Neural progenitor cell (in vitro differentiated cells): ENCODE measurements around the gene ASIC2. TPM values are rescaled to one million over a fixed set of nuclear protein-coding genes. Genes with fewer than 3 reads are reported as not detected.

Experiments used
- DNase-seq: peaks from one replicate; pipeline ENCODE4 v3.0.0-alpha.2; 2016; ENCODE audit warnings: low spot score
- H2AFZ ChIP-seq: fragments of 200-600 bp; sonication (generic); replicated peaks from 2 replicates; pipeline ENCODE4 v1.6.1; 2016; ENCODE audit warnings: antibody characterized with exemption
- H3F3A ChIP-seq: fragments of 200-600 bp; sonication (generic); 2 replicates; pipeline ENCODE4 v1.6.1; 2016; ENCODE audit warnings: antibody characterized with exemption, low read depth
- H3K27ac ChIP-seq: fragments of 200-600 bp; sonication (generic); 2 replicates; pipeline ENCODE4 v1.5.1; 2016; ENCODE audit warnings: mild to moderate bottlenecking
- H3K27me3 ChIP-seq: fragments of 200-600 bp; sonication (generic); 2 replicates; pipeline ENCODE4 v1.6.1; 2016; ENCODE audit warnings: mild to moderate bottlenecking, moderate library complexity
- H3K36me3 ChIP-seq: fragments of 200-600 bp; sonication (generic); 2 replicates; pipeline ENCODE4 v1.5.1; 2016
- H3K4me1 ChIP-seq: fragments of 200-600 bp; sonication (generic); 2 replicates; pipeline ENCODE4 v1.6.1; 2016; ENCODE audit warnings: mixed run types
- H3K4me2 ChIP-seq: fragments of 200-600 bp; sonication (generic); 2 replicates; pipeline ENCODE4 v1.6.1; 2016
- H3K4me3 ChIP-seq: fragments of 200-600 bp; sonication (generic); 2 replicates; pipeline ENCODE4 v1.5.1; 2016
- H3K79me2 ChIP-seq: fragments of 200-600 bp; sonication (generic); 2 replicates; pipeline ENCODE4 v1.6.1; 2016; ENCODE audit warnings: low read depth
- H3K9ac ChIP-seq: fragments of 200-600 bp; sonication (generic); 2 replicates; pipeline ENCODE4 v1.6.1; 2016
- H3K9me3 ChIP-seq: fragments of 200-600 bp; sonication (generic); 2 replicates; pipeline ENCODE4 v1.5.1; 2016; ENCODE audit warnings: low read depth
- H4K20me1 ChIP-seq: fragments of 200-600 bp; sonication (generic); 2 replicates; pipeline ENCODE4 v1.6.1; 2016; ENCODE audit warnings: low read depth
- H3K27ac Mint-ChIP-seq: 3 replicates; pipeline ENCODE4 v1.8.0; 2021; ENCODE audit warnings: mixed read lengths
- H3K27me3 Mint-ChIP-seq: 2 replicates; pipeline ENCODE4 v1.8.0; 2022; ENCODE audit warnings: low read depth, mild to moderate bottlenecking, inconsistent platforms, moderate library complexity, mixed read lengths; ENCODE audit not compliant: insufficient read depth
- H3K36me3 Mint-ChIP-seq: 3 replicates; pipeline ENCODE4 v1.8.0; 2021; ENCODE audit warnings: mixed read lengths
- H3K4me1 Mint-ChIP-seq: 3 replicates; pipeline ENCODE4 v1.8.0; 2021; ENCODE audit warnings: mixed read lengths
- H3K4me3 Mint-ChIP-seq: 3 replicates; pipeline ENCODE4 v1.8.0; 2021; ENCODE audit warnings: mild to moderate bottlenecking, moderate library complexity, mixed read lengths
- H3K9me3 Mint-ChIP-seq: 3 replicates; pipeline ENCODE4 v1.8.0; 2020; ENCODE audit warnings: mixed read lengths
- CTCF ChIP-seq: fragments of 200-600 bp; sonication (generic); IDR thresholded peaks from 2 replicates; pipeline ENCODE4 v1.5.1; 2017; ENCODE audit warnings: antibody characterized with exemption, mild to moderate bottlenecking
- EZH2 ChIP-seq: fragments of 200-600 bp; sonication (generic); IDR thresholded peaks from 2 replicates; pipeline ENCODE4 v1.6.1; 2017; ENCODE audit warnings: antibody characterized with exemption, mild to moderate bottlenecking, moderate library complexity
- EZH2phosphoT487 ChIP-seq: fragments of 200-600 bp; sonication (generic); IDR thresholded peaks from 2 replicates; pipeline ENCODE4 v1.6.1; 2017; ENCODE audit warnings: antibody characterized with exemption
- total RNA-seq: library from RNA; depleted of rRNA; stranded (reverse); fragments of >200 nt; gene quantifications from 2 replicates; pipeline ENCODE4 v1.2.3, GENCODE V29; 2015; ENCODE audit warnings: low replicate concordance

The ASIC2 gene
- total RNA-seq, 1 donor from 2014 or later: 2.3 TPM

GRCh38 chr17:32980230-32980629 lies 312.9 kb downstream of the ASIC2 start:
- Mint-ChIP-seq H3K4me3 (no peak overlapping the region), H3K27ac (no peak overlapping the region), H3K27me3 (peaks cover 12% of the 10 kb centered on the region), H3K36me3 (no peaks in the 10 kb centered on the region), H3K9me3 (peaks cover 16% of the 10 kb centered on the region), H3K4me1 (no peaks in the 10 kb centered on the region)
- H3K4me3 ChIP-seq: no peak overlapping the region
- no peak overlapping the region for H3K9ac ChIP-seq
- H4K20me1 ChIP-seq: no peaks in the 10 kb centered on the region
- no peaks in the 10 kb centered on the region for H3F3A ChIP-seq
- no peaks in the 10 kb centered on the region for H3K9me3 ChIP-seq
- no peak overlapping the region for H3K4me2 ChIP-seq
- no peaks in the 10 kb centered on the region for H3K79me2 ChIP-seq
- H3K27ac ChIP-seq: no peak overlapping the region
- TF ChIP-seq CTCF (no peak), EZH2phosphoT487 (no peak), EZH2 (no peak)
- H2AFZ ChIP-seq: no peak overlapping the region
- H3K4me1 ChIP-seq: no peaks in the 10 kb centered on the region
- H3K36me3 ChIP-seq: no peaks in the 10 kb centered on the region
- no peak for DNase-seq
- no peaks in the 10 kb centered on the region for H3K27me3 ChIP-seq

GRCh38 chr17:32976605-32977004 lies 316.5 kb downstream of the ASIC2 start:
- Histone ChIP-seq H3K27ac (no peak overlapping the region), H3K9ac (no peak overlapping the region), H3K9me3 (no peaks in the 10 kb centered on the region), H2AFZ (no peak overlapping the region), H4K20me1 (no peaks in the 10 kb centered on the region), H3K36me3 (no peaks in the 10 kb centered on the region), H3K4me3 (no peak overlapping the region), H3K4me2 (no peak overlapping the region), H3K4me1 (no peaks in the 10 kb centered on the region), H3K79me2 (no peaks in the 10 kb centered on the region), H3F3A (no peaks in the 10 kb centered on the region), H3K27me3 (no peaks in the 10 kb centered on the region)
- Mint-ChIP-seq H3K36me3 (no peaks in the 10 kb centered on the region), H3K4me3 (no peak overlapping the region), H3K27ac (no peak overlapping the region), H3K9me3 (peaks cover 2% of the 10 kb centered on the region), H3K27me3 (peaks cover 8% of the 10 kb centered on the region), H3K4me1 (no peaks in the 10 kb centered on the region)
- no peak for TF ChIP-seq CTCF
- no peak for DNase-seq

- Histone ChIP-seq H3F3A (no peaks in the 10 kb centered on the region), H3K27ac (no peak overlapping the region), H3K27me3 (no peaks in the 10 kb centered on the region), H3K36me3 (no peaks in the 10 kb centered on the region), H3K4me1 (no peaks in the 10 kb centered on the region), H3K4me3 (no peak overlapping the region), H3K9me3 (no peaks in the 10 kb centered on the region), H3K79me2 (no peaks in the 10 kb centered on the region), H4K20me1 (no peaks in the 10 kb centered on the region), H2AFZ (no peak overlapping the region), H3K4me2 (no peak overlapping the region), H3K9ac (no peak overlapping the region)
- H3K27ac Mint-ChIP-seq: no peak overlapping the region
- H3K27me3 Mint-ChIP-seq: peaks cover 8% of the 10 kb centered on the region
- H3K36me3 Mint-ChIP-seq: no peaks in the 10 kb centered on the region
- DNase-seq: no peak
- no peak overlapping the region for H3K4me3 Mint-ChIP-seq
- no peaks in the 10 kb centered on the region for H3K4me1 Mint-ChIP-seq
- peaks cover 2% of the 10 kb centered on the region for H3K9me3 Mint-ChIP-seq
- no peak for TF ChIP-seq CTCF
- TF ChIP-seq EZH2phosphoT487: no peak
- TF ChIP-seq EZH2: no peak
Measured at GRCh38 chr17:32976131-32976530, 317.0 kb downstream of the ASIC2 start.

- Histone ChIP-seq H3K4me2 (no peak overlapping the region), H3K4me3 (no peak overlapping the region)
Measured at GRCh38 chr17:32971171-32971570, 321.9 kb downstream of the ASIC2 start.

More at GRCh38 chr17:32971171-32971570, 321.9 kb downstream of the ASIC2 start:
- no peaks in the 10 kb centered on the region for H3K36me3 Mint-ChIP-seq
- Histone ChIP-seq H4K20me1 (no peaks in the 10 kb centered on the region), H3K79me2 (no peaks in the 10 kb centered on the region), H3K9me3 (no peaks in the 10 kb centered on the region), H3K4me1 (no peaks in the 10 kb centered on the region), H3K27me3 (no peaks in the 10 kb centered on the region), H3F3A (no peaks in the 10 kb centered on the region), H3K27ac (no peak overlapping the region), H3K9ac (no peak overlapping the region), H2AFZ (no peak overlapping the region), H3K36me3 (no peaks in the 10 kb centered on the region)
- no peak overlapping the region for H3K4me3 Mint-ChIP-seq
- H3K9me3 Mint-ChIP-seq: peaks cover 2% of the 10 kb centered on the region
- no peak overlapping the region for H3K27ac Mint-ChIP-seq
- H3K27me3 Mint-ChIP-seq: peaks cover 6% of the 10 kb centered on the region
- no peak for DNase-seq
- H3K4me1 Mint-ChIP-seq: no peaks in the 10 kb centered on the region
- no peak for TF ChIP-seq EZH2phosphoT487
- no peak for TF ChIP-seq CTCF
- TF ChIP-seq EZH2: no peak
